HG03066 (cell line): ENCODE results near the gene ADGRL2.

ENCODE experiments used
- ATAC-seq: cut with Tn5 transposase; IDR thresholded peaks from one replicate; pipeline ENCODE4 v1.9.1; 2021; ENCODE audit warnings: low read depth; ENCODE audit not compliant: unreplicated experiment

Gene ADGRL2

DNA sequence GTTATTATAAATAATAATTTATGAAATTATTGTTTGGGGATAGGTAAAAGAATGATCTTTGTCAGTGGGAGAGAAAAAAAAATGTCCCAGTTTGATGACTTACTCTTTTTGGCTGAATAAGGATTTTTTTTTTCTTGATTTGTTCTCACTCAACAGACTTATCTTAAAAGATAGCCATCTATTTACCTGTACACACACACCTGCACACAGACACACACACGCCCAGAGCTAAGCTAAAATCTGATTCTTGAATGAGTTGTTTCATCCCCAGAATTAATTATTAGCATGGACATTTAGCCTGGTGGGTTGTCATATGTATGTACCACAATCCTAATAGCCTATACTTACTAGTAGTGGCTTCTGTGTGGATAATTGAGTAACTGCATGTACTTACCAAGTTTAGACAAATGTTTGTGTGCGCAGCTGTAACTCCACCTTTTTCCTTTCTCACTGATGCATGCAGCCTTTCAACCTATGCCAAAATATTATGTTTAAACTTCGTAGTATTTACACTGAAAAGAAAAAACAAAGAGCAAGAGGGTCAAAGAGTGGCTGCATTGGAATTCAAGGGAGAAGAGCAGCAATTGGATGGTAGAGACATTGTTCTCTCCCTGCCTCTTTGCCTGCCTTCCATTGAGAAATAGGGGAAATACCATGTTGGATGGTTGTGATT is 174.3 kb downstream of the ADGRL2 start:
- ATAC-seq: no peak

- no peak for ATAC-seq
Observed at GRCh38 chr1:81976539-81976938, 175.8 kb downstream of the ADGRL2 start.

DNA sequence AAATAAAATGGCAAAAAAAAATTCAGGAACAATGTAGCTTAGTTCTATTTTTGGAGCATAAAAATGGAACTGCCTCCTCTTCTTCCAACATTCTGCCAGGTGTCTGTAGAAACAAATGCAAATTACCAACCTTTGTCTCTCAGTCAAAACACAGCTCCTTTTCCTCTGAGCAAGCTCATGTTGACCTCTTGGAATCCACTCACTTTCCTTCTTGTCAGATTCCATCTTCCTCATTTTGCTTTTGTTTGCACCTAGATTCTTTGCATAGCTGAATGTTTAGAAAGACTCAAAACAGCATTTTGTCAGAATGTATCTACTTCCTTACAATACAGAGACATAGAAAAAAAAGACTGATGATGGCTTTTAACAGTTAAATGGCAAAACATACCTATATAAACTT is 178.2 kb downstream of the ADGRL2 start:
- no peak for ATAC-seq

DNA sequence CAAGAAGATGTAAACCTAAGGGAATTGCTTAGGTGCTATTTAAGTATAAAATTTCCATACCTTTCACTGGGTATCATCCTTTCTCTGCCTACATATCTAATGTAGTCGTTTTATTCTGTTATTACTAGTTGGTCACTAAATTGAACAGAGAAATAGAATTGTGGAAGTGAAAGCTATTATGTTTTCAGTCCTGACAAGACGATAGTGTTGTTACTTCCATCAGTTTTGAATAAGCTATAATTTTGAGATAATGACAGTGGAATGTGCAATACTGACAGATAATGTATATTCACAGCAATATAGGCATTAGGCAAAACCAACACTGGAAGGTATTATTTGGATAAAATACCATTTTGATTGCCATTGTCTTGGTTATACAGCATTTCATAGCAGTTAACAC is 181.8 kb downstream of the ADGRL2 start:
- ATAC-seq: no peak

GRCh38 chr1:81989524-81989923 is 188.8 kb downstream of the ADGRL2 start:
- no peak for ATAC-seq

DNA sequence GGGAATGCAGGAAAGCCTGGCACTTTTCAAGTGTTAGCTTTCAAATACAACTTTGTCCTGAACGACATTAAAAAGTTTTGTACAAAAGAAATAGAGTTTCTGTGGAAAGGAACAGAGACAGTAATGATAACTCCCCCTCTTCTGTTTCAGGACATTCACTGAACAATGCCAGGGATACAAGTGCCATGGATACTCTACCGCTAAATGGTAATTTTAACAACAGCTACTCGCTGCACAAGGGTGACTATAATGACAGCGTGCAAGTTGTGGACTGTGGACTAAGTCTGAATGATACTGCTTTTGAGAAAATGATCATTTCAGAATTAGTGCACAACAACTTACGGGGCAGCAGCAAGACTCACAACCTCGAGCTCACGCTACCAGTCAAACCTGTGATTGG is 189.5 kb downstream of the ADGRL2 start:
- ATAC-seq: no peak

DNA sequence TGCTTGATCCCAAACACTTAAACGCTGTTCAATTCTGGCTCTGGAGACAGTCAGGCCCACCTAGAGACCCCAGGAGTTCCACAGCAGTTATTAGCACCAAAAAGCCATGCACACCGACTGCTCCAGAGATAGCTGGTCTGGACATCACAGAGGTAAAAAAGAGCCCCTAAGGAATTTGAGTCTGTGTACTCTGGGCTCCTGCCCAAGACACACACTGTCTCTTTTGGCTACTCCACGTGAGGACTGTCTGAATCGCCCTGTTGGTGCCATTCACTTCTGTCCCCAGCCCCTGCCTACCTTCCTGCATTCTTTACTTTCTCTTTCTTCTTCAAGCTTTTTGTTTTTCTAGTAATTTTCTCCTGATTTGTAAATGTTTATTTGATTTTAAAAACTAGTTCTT is 197.4 kb downstream of the ADGRL2 start:
- ATAC-seq: no peak

- ATAC-seq: no peak
Observed at GRCh38 chr1:81999364-81999763, 198.6 kb downstream of the ADGRL2 start.

- ATAC-seq: no peak
Observed at GRCh38 chr1:82000221-82000620, 199.5 kb downstream of the ADGRL2 start.

GRCh38 chr1:82001345-82001744 is 200.6 kb downstream of the ADGRL2 start:
- ATAC-seq: no peak

DNA sequence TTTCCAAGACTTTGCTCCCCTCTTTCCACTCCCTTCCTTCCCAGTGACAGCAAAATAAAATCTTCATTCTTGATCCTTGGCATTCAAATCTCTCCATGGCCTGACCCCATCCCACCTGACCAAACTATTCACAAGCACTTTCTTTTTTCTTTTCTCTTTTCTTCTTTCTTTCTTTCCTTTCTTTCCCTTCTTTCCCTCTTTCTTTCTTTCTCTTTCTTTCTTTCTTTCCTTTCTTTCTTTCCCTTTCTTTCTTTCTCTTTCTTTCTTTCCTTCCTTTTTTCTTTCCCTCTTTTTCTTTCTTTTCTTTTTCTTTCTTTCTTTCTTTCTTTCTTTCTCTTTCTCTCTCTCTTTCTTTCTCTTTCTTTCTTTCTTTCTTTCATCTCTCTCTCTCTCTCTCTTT is 207.1 kb downstream of the ADGRL2 start:
- ATAC-seq: no peak

GRCh38 chr1:82013702-82014101 is 213.0 kb downstream of the ADGRL2 start:
- no peak for ATAC-seq

GRCh38 chr1:82015444-82015843 is 214.7 kb downstream of the ADGRL2 start:
- no peak for ATAC-seq

GRCh38 chr1:82018319-82018718 is 217.6 kb downstream of the ADGRL2 start:
- ATAC-seq: no peak

DNA sequence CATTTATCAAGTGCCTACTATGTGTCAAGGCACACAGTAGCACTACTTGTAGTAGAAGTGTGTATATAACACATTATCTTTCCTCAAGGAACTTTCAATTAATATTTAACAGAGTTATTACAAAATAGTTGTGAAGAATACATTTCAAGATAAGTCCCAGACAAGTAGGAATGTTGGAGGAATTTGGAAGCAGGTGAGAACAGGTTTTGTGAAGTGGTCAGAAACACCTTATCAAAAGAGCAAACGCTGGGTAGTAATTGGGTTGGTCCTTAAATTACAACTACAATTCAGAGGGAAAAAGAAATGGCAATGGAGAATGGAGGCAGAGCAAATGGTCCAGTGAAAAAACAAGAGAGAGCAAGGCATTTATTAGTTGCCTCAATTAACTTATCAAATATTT is 218.8 kb downstream of the ADGRL2 start:
- no peak for ATAC-seq

GRCh38 chr1:82030830-82031229 is 230.1 kb downstream of the ADGRL2 start:
- no peak for ATAC-seq

GRCh38 chr1:82032068-82032467 is 231.3 kb downstream of the ADGRL2 start:
- ATAC-seq: no peak

DNA sequence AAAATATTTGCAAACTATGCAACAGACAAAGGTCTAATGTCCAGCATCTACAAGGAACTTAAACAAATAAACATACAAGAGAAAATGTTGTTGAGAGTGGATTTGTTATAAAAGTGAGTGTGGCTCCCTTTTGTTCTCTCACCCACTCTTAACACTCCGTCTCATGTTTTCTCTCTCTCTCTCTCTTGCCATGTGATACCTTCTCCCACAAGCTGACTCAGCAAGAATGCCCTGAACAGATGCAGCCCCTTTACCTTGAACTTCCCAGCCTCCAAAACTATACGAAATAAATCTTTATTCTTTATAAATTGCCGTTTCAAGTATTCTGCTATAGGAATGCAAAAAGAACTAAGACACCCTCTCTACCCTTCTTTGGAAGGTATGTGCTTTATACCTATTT is 234.1 kb downstream of the ADGRL2 start:
- ATAC-seq: no peak
